GM18909 (cell line): Measurements from ENCODE around the gene GRIN2D.

Experiments
- ATAC-seq: cut with Tn5 transposase; IDR thresholded peaks from one replicate; pipeline ENCODE4 v1.9.1; 2021; ENCODE audit warnings: mild to moderate bottlenecking; ENCODE audit not compliant: unreplicated experiment, poor library complexity

Gene GRIN2D

GRCh38 chr19:48424694-48425219, 31.3 kb downstream of the GRIN2D start:
- ATAC-seq: no peak

- ATAC-seq: no peak
Observed at GRCh38 chr19:48428670-48429069, 35.2 kb downstream of the GRIN2D start.

- no peak for ATAC-seq
Observed at GRCh38 chr19:48433337-48433736, 39.9 kb downstream of the GRIN2D start.

- no peak for ATAC-seq
Observed at GRCh38 chr19:48436586-48436985, 43.1 kb downstream of the GRIN2D start.

- ATAC-seq: no peak
Observed at GRCh38 chr19:48441360-48442050, 48.0 kb downstream of the GRIN2D start.

- ATAC-seq: no peak
Observed at GRCh38 chr19:48442116-48443035, 48.9 kb downstream of the GRIN2D start.

GRCh38 chr19:48443256-48443655, 49.8 kb downstream of the GRIN2D start:
- no peak for ATAC-seq
